ENCODE measurements around the gene CTIF. TPM values are rescaled to one million over a fixed set of nuclear protein-coding genes. Genes with fewer than 3 reads are reported as not detected.

The CTIF gene
- total RNA-seq, 4 donors from 2014 or later: 72.2 to 137 (median 86.5) TPM

GRCh38 chr18:48846423-48846932 is 307.6 kb downstream of the CTIF start:
- Histone ChIP-seq H3K4me3 (no peak overlapping the region), H3K36me3 (no peaks in the 10 kb centered on the region), H3K27me3 (no peaks in the 10 kb centered on the region), H3K4me1 (peaks cover 0 to 50% (median 27%) of the 10 kb centered on the region in 4 donors), H3K27ac (no peak overlapping the region), H3K9me3 (no peaks in the 10 kb centered on the region)
- 93 to 99% methylated on average over 2 of the region's 2 CpGs for WGBS, 2 donors
- no peak for TF ChIP-seq CTCF (IDR thresholded peaks at IDR 0.05)
- DNase-seq (ENCODE audit: low spot score in 2 of 2): no peak

DNA sequence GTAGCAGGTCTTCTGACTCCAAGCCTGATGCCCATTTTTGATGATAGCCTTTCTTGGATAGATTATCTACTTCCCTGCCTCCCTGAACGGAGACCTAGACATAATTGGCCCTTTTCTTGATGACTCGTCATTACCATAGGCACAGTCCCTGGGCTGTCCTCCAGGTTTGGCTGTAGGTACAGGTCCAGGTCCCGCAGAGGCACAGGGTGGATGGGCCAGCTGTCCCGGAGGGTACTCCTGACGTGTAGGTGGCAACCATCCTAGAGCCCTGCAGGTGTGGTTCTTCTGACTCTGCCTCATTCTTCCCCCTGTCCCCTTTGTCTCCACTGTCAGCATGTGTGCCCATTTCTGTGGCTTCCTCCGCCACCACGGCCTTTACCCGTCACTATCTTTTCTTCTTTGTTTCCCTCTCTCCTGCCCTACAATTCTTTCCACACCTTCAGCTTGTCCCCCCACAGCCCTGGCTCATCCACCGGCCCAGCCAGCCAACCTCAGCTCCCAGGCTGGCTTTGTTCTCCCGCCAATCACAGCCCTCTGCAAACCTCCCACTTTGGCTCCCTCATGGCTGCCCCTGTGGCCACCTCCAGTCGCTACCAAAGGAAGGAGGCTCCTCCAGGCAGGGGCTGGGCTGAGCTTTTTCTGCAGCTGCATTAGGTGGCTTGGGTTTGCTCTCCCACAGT is 309.1 kb downstream of the CTIF start:
- no peak overlapping the region for H3K27ac ChIP-seq
- no peak for DNase-seq (ENCODE audit: low spot score in 2 of 2)

GRCh38 chr18:48848641-48849143 is 309.9 kb downstream of the CTIF start:
- 39 to 46% methylated on average over 8 to 11 of the region's 13 CpGs for WGBS, 2 donors
- peaks cover 0 to 32% (median 10%) of the 10 kb centered on the region in 4 donors for H3K4me1 ChIP-seq
- TF ChIP-seq EP300 (IDR thresholded peaks at IDR 0.05) (peak in 1 of 2 donors; percentile 13), POLR2A (IDR thresholded peaks at IDR 0.05) (no peak)

More for the DNA sequence above, 309.1 kb downstream of the CTIF start:
- no peaks in the 10 kb centered on the region for H3K27me3 ChIP-seq
- peaks cover 0 to 37% (median 13%) of the 10 kb centered on the region in 4 donors for H3K4me1 ChIP-seq
- 82 to 83% methylated on average over 11 of the region's 11 CpGs for WGBS, 2 donors
- TF ChIP-seq POLR2A (IDR thresholded peaks at IDR 0.05): no peak
- H3K36me3 ChIP-seq: no peaks in the 10 kb centered on the region
- no peaks in the 10 kb centered on the region for H3K9me3 ChIP-seq
- no peak overlapping the region for H3K4me3 ChIP-seq

GRCh38 chr18:48850822-48851598 is 312.2 kb downstream of the CTIF start:
- Histone ChIP-seq H3K36me3 (peaks cover 0 to 5% (median 0%) of the 10 kb centered on the region in 3 donors), H3K27me3 (no peaks in the 10 kb centered on the region), H3K27ac (peak overlapping the region in 3 of 4 donors; percentile 20 to 69 (median 56)), H3K9me3 (no peaks in the 10 kb centered on the region), H3K4me3 (no peak overlapping the region), H3K4me1 (peaks cover 0 to 40% (median 10%) of the 10 kb centered on the region in 4 donors)
- 32 to 64% methylated on average over 16 to 17 of the region's 17 CpGs for WGBS, 2 donors
- DNase-seq (ENCODE audit: low spot score in 2 of 2): no peak
- no peak for TF ChIP-seq EP300 (IDR thresholded peaks at IDR 0.05)
- no peak for TF ChIP-seq CTCF (IDR thresholded peaks at IDR 0.05)
- TF ChIP-seq POLR2A (IDR thresholded peaks at IDR 0.05): no peak

More at GRCh38 chr18:48848641-48849143, 309.9 kb downstream of the CTIF start:
- H3K27ac ChIP-seq: no peak overlapping the region
- no peaks in the 10 kb centered on the region for H3K27me3 ChIP-seq
- no peaks in the 10 kb centered on the region for H3K36me3 ChIP-seq
- DNase-seq (ENCODE audit: low spot score in 2 of 2): no peak
- H3K9me3 ChIP-seq: no peaks in the 10 kb centered on the region
- no peak overlapping the region for H3K4me3 ChIP-seq

- Histone ChIP-seq H3K9me3 (no peaks in the 10 kb centered on the region), H3K4me1 (peaks cover 0 to 42% (median 10%) of the 10 kb centered on the region in 4 donors), H3K27ac (peak overlapping the region in 1 of 4 donors; percentile 56), H3K4me3 (no peak overlapping the region), H3K36me3 (peaks cover 0 to 7% (median 0%) of the 10 kb centered on the region in 3 donors), H3K27me3 (no peaks in the 10 kb centered on the region)
- WGBS, 2 donors: 49 to 56% methylated on average over 7 of the region's 7 CpGs
- TF ChIP-seq EP300 (IDR thresholded peaks at IDR 0.05) (no peak), POLR2A (IDR thresholded peaks at IDR 0.05) (no peak), CTCF (IDR thresholded peaks at IDR 0.05) (no peak)
- no peak for DNase-seq (ENCODE audit: low spot score in 2 of 2)
Measured at GRCh38 chr18:48851599-48851960, 312.7 kb downstream of the CTIF start.
